Colonic mucosa (tissue), 4 donors: ENCODE data around the gene CHRNA3. TPM values are rescaled to one million over a fixed set of nuclear protein-coding genes. Genes with fewer than 3 reads are reported as not detected.

Experiments used
- DNase-seq: peaks from one replicate; pipeline ENCODE4 v3.0.0-alpha.2; 2020
- H3K27ac ChIP-seq: fragments of 200-600 bp; one replicate; pipeline ENCODE4 v1.8.0; 2021
- H3K27me3 ChIP-seq: fragments of 200-600 bp; one replicate; pipeline ENCODE4 v1.8.0; 2021
- H3K36me3 ChIP-seq: fragments of 200-600 bp; one replicate; pipeline ENCODE4 v1.8.0; 2021
- H3K4me1 ChIP-seq: fragments of 200-600 bp; one replicate; pipeline ENCODE4 v1.8.0; 2021; ENCODE audit warnings: mild to moderate bottlenecking
- H3K4me3 ChIP-seq: fragments of 200-600 bp; one replicate; pipeline ENCODE4 v1.8.0; 2021
- H3K9ac ChIP-seq, 2 donors: one replicate each; pipeline ENCODE4 v1.7.0; 2013; ENCODE audit warnings: control low read depth in 2 of 2, low read depth in 2 of 2, low read length in 2 of 2
- H3K9me3 ChIP-seq: fragments of 200-600 bp; one replicate; pipeline ENCODE4 v1.8.0; 2021
- CTCF ChIP-seq: fragments of 200-600 bp; IDR thresholded peaks from one replicate; pipeline ENCODE4 v1.8.0; 2022; ENCODE audit warnings: antibody characterized with exemption, mild to moderate bottlenecking
- intact Hi-C: fragments of 100-400 bp; cut with DNase I; formaldehyde crosslinking; loops from one replicate; pipeline ENCODE4 v1.14.1; 2022
- total RNA-seq, 2 donors: library from RNA; stranded (reverse); fragmentation: NEBNext Ultra II Directional in 1 of 2; extraction: Animal tissue kit (Norgen Biotek cat#: 25700) in 1 of 2; gene quantifications; one replicate each; pipeline ENCODE4 v1.2.1, GENCODE V29; 2021
- donor health status: healthy.
- donor health status: DM: no; HTN: no; CAD: no.
- donor health status: DM: no; HTN: no; CAD: no.

The CHRNA3 gene
- total RNA-seq, 2 donors from 2014 or later = 2.0 to 3.5 TPM

GRCh38 chr15:78625606-78626280, 4.9 kb upstream of the CHRNA3 start:
- Histone ChIP-seq H3K4me1 (no peaks in the 10 kb centered on the region), H3K9ac (no peak overlapping the region), H3K4me3 (no peak overlapping the region), H3K9me3 (no peaks in the 10 kb centered on the region), H3K27ac (no peak overlapping the region), H3K36me3 (no peaks in the 10 kb centered on the region), H3K27me3 (peaks cover 12% of the 10 kb centered on the region)
- intact Hi-C loops = no loop called here
- TF ChIP-seq CTCF = no peak
- DNase-seq = no peak

GRCh38 chr15:78624651-78625590, 4.1 kb upstream of the CHRNA3 start:
- peaks cover 20% of the 10 kb centered on the region for H3K27me3 ChIP-seq

GRCh38 chr15:78623786-78624497, 3.1 kb upstream of the CHRNA3 start:
- H3K9me3 ChIP-seq = no peaks in the 10 kb centered on the region
- H3K36me3 ChIP-seq = no peaks in the 10 kb centered on the region
- no peak overlapping the region for H3K4me3 ChIP-seq
- peaks cover 30% of the 10 kb centered on the region for H3K27me3 ChIP-seq
- no peak for TF ChIP-seq CTCF
- DNase-seq = no peak
- intact Hi-C loops = no loop called here
- H3K9ac ChIP-seq = no peak overlapping the region
- H3K27ac ChIP-seq = no peak overlapping the region
- no peaks in the 10 kb centered on the region for H3K4me1 ChIP-seq

More at GRCh38 chr15:78624651-78625590, 4.1 kb upstream of the CHRNA3 start:
- Histone ChIP-seq H3K36me3 (no peaks in the 10 kb centered on the region), H3K9me3 (no peaks in the 10 kb centered on the region), H3K27ac (no peak overlapping the region), H3K4me1 (no peaks in the 10 kb centered on the region), H3K4me3 (no peak overlapping the region), H3K9ac (no peak overlapping the region)
- DNase-seq = no peak
- TF ChIP-seq CTCF = no peak
- intact Hi-C loops = no loop called here

- intact Hi-C loops = no loop called here
- H3K27me3 ChIP-seq = peaks cover 34% of the 10 kb centered on the region
These were observed 1.1 kb upstream of the CHRNA3 start for GRCh38 chr15:78621810-78622402.

More at GRCh38 chr15:78621810-78622402, 1.1 kb upstream of the CHRNA3 start:
- Histone ChIP-seq H3K9me3 (no peaks in the 10 kb centered on the region), H3K36me3 (no peaks in the 10 kb centered on the region), H3K4me3 (no peak overlapping the region), H3K27ac (no peak overlapping the region), H3K9ac (no peak overlapping the region), H3K4me1 (no peaks in the 10 kb centered on the region)
- TF ChIP-seq CTCF = no peak
- DNase-seq = no peak
